ENCODE data around the gene NEDD9. TPM values are rescaled to one million over a fixed set of nuclear protein-coding genes. Genes with fewer than 3 reads are reported as not detected.

NEDD9 gene
- total and polyA plus RNA-seq, 2 of the 4 experiments (the other 2 are of a cell fraction), result 7.6 to 16.5 TPM

- BruUV-seq (replicated peaks), result no TSS peak
- H3K4me2 ChIP-seq (ENCODE audit: low read depth, low read length), result no peak overlapping the region
These were observed 13.2 kb upstream of the NEDD9 start for GRCh38 chr6:11245381-11246256.

More at GRCh38 chr6:11245381-11246256, 13.2 kb upstream of the NEDD9 start:
- no peak overlapping the region for H3K4ac ChIP-seq (ENCODE audit: low read depth, low read length)
- H2BK5ac ChIP-seq (ENCODE audit: low read depth, low read length, poor library complexity, severe bottlenecking), result no peak overlapping the region
- H3K56ac ChIP-seq (ENCODE audit: extremely low read depth, insufficient read depth, low read length), result no peak overlapping the region
- no peak overlapping the region for H2AK9ac ChIP-seq (replicated peaks; ENCODE audit: low read depth, low read length, poor library complexity)
- no peak overlapping the region for H3K14ac ChIP-seq (replicated peaks; ENCODE audit: low read depth, low read length)
- POLR2A ChIA-PET (ENCODE audit: unreplicated experiment), result no interaction called here
- 0 out of 2 replicates have a peak, but pooled peaks cover 2% of the 10 kb centered on the region for H3K9me3 ChIP-seq (ENCODE audit: control insufficient read depth, insufficient read depth, low read length)
- no peak overlapping the region for H4K91ac ChIP-seq (ENCODE audit: insufficient read depth, low read depth, low read length)
- in situ Hi-C loops (cut with MboI; ENCODE audit: low sequenced_read_pairs) (no loop called here), dilution Hi-C loops (cut with HindIII; ENCODE audit: low sequenced_read_pairs, unreplicated experiment) (no loop called here), intact Hi-C loops (cut with micrococcal nuclease) (no loop called here)
- H2BK20ac ChIP-seq (ENCODE audit: low read depth, low read length), result no peak overlapping the region
- CTCF ChIA-PET, result interaction anchor here (0.7 kb wide), 1 partner anchor 11 kb away, joined by 4 read pairs; no protein-coding TSS in a partner anchor
- no peak overlapping the region for H2BK15ac ChIP-seq (ENCODE audit: low read depth, low read length)
- H2AK5ac ChIP-seq (ENCODE audit: low read depth, low read length), result no peak overlapping the region
- H3K79me1 ChIP-seq (ENCODE audit: low read depth in 1 of 2, low read length in 2 of 2), result no peaks in the 10 kb centered on the region
- H3K23ac ChIP-seq (ENCODE audit: low read depth, low read length), result no peak overlapping the region
- no peak overlapping the region for H3K27ac ChIP-seq (ENCODE audit: insufficient read depth, low read length)
- H3K4me1 ChIP-seq (ENCODE audit: control insufficient read depth, insufficient read depth, low read length), result no peaks in the 10 kb centered on the region
- no peak overlapping the region for H2AFZ ChIP-seq (replicated peaks; ENCODE audit: low read length, poor library complexity)
- no peak overlapping the region for H4K8ac ChIP-seq (ENCODE audit: low read depth in 2 of 2, low read length in 2 of 2)
- H4K20me1 ChIP-seq (ENCODE audit: insufficient read depth, low read length), result no peaks in the 10 kb centered on the region
- TF ChIP-seq CHD1 (IDR thresholded peaks at IDR 0.05; ENCODE audit: low read depth, low read length), result no peak
- no peak for TF ChIP-seq FOS (IDR thresholded peaks at IDR 0.05; ENCODE audit: low read depth, low read length)
- TF ChIP-seq MAZ (IDR thresholded peaks at IDR 0.05; ENCODE audit: borderline replicate concordance, low read depth, low read length), result no peak
- TF ChIP-seq MXI1 (IDR thresholded peaks at IDR 0.05; ENCODE audit: borderline replicate concordance, low read depth, low read length), result no peak
- TF ChIP-seq CEBPB (IDR thresholded peaks at IDR 0.05; ENCODE audit: low read depth, low read length), result no peak
- TF ChIP-seq RFX5 (IDR thresholded peaks at IDR 0.05; ENCODE audit: low read depth, low read length), result no peak
- no peak for TF ChIP-seq MAFK (IDR thresholded peaks at IDR 0.05; ENCODE audit: low read depth, low read length)
- no peak for TF ChIP-seq RAD21 (IDR thresholded peaks at IDR 0.05; ENCODE audit: low read length)
- no peak for TF ChIP-seq USF2 (IDR thresholded peaks at IDR 0.05; ENCODE audit: low read depth, low read length)
- TF ChIP-seq SMC3 (IDR thresholded peaks at IDR 0.05; ENCODE audit: low read depth, low read length), result no peak
- TF ChIP-seq, protein P1, sequence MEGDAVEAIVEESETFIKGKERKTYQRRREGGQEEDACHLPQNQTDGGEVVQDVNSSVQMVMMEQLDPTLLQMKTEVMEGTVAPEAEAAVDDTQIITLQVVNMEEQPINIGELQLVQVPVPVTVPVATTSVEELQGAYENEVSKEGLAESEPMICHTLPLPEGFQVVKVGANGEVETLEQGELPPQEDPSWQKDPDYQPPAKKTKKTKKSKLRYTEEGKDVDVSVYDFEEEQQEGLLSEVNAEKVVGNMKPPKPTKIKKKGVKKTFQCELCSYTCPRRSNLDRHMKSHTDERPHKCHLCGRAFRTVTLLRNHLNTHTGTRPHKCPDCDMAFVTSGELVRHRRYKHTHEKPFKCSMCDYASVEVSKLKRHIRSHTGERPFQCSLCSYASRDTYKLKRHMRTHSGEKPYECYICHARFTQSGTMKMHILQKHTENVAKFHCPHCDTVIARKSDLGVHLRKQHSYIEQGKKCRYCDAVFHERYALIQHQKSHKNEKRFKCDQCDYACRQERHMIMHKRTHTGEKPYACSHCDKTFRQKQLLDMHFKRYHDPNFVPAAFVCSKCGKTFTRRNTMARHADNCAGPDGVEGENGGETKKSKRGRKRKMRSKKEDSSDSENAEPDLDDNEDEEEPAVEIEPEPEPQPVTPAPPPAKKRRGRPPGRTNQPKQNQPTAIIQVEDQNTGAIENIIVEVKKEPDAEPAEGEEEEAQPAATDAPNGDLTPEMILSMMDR (conservative IDR thresholded peaks at IDR 0.05; ENCODE audit: low read depth, low read length), result no peak
- TF ChIP-seq RCOR1 (IDR thresholded peaks at IDR 0.05; ENCODE audit: insufficient replicate concordance, low read length), result no peak
- no peak overlapping the region for H3K4me3 ChIP-seq (ENCODE audit: insufficient read depth, low read depth, low read length)
- no peaks in the 10 kb centered on the region for H3K27me3 ChIP-seq (ENCODE audit: control insufficient read depth, insufficient read depth, low read length)
- H3K9ac ChIP-seq (ENCODE audit: low read depth, low read length), result no peak overlapping the region
- no CpG with 5 or more reads among the region's 9 CpGs for WGBS, 2 experiments (ENCODE audit: extremely low coverage in 2 of 2, insufficient read length in 1 of 2)
- ATAC-seq (ENCODE audit: low read depth) (no peak), DNase-seq (no peak)
- no peak overlapping the region for H4K5ac ChIP-seq (ENCODE audit: low read depth, low read length)
- no peak overlapping the region for H3K18ac ChIP-seq (ENCODE audit: low read depth, low read length)
- no peak overlapping the region for H2BK120ac ChIP-seq (ENCODE audit: low read depth, low read length)
- no peaks in the 10 kb centered on the region for H3K36me3 ChIP-seq (ENCODE audit: control insufficient read depth, insufficient read depth, low read length)
- no peaks in the 10 kb centered on the region for H3K9me1 ChIP-seq (ENCODE audit: insufficient read depth, low read length)

Measured in IMR-90 (cell line).